Dedifferentiated amniotic fluid mesenchymal stem cell (primary cell): ENCODE data around the gene METTL1.
"Not testable (repeated sequence)": the region's sequence is repeated elsewhere in the genome, so short reads cannot be mapped to it uniquely, and the experiment has no call there.

Experiments
- DNase-seq: peaks from one replicate; pipeline ENCODE4 v3.0.0-alpha.2; 2016; ENCODE audit errors: extremely low spot score

METTL1 gene

DNA sequence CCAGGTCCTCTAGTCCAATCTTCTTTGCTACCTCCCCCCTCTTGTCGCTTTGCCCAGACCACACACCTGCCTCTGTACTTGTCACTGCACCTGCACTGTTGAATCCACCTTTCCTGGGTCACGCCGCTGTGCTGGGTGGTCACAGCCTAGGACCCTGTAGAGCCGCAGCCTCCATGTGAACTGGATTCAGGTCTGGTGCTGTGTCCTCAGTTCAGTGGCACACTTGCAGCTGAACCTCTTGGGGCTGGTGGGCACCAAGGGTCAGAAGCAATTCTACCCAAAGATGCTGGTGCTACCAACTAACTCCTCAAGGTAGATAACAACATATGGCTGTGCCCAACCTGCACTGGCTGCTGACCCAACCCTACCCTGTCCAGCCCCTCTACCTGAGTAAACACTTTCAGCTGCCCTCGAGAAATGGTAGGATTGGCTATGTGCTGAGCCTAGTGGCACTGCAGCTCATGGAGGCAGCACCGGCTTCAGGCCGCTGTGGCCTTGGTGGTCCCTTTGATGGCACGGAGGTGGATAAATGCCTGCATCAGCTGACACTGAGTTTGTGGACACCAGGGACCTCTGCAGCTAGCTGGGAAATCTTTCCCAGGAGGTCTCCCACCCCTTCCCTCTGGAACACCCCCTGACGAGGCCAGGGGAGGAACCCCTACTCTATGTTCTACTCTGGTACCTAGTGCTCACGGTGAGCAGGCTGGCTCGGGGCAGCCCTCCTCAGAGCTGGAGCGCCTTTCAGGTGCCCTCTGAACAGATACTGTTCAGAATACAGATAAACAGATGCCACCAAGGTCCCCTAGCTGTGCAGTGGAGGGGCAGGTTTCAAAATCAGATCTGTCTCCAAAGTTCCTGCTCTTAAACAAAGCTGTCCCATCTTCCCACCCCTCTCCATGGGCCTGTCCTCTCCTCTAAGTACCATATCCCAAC is 47.6 kb downstream of the METTL1 start:
- DNase-seq: no peak

- no peak for DNase-seq
These were observed 48.3 kb downstream of the METTL1 start for GRCh38 chr12:57723630-57723962.

GRCh38 chr12:57722716-57723629 is 48.9 kb downstream of the METTL1 start:
- no peak for DNase-seq

DNA sequence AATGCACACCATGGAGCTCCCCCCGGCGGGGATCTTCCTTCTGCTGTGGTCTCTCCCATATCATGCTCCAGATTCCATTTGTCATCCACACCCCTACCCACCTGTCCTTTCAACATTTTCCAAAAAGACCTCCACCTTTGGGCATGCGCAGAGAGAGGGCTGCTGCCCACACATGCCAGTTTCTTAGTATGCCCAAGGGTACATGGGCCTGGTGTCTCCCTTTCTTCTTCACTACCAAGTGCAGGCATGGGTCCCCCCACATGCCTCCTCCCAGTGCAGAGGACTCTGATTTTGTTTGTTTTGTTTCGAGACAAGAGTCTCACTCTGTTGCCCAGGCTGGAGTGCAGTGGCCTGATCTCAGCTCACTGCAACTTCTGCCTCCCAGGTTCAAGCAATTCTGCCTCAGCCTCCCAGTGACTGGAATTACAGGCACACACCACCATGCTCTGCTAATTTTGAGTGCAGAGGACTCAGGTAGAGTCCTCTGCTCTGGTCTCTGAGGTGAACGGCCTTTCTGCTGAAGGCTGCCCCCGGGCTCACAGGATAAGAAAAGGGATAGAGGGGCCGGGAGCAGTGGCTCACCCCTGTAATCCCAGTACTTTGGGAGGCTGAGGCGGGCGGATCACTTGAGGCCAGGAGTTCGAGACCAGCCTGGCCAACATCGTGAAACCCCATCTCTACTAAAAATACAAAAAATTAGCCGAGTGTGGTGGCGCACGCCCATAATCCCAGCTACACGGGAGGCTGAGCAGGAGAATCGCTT is 49.9 kb downstream of the METTL1 start:
- not testable (repeated sequence) for DNase-seq

DNA sequence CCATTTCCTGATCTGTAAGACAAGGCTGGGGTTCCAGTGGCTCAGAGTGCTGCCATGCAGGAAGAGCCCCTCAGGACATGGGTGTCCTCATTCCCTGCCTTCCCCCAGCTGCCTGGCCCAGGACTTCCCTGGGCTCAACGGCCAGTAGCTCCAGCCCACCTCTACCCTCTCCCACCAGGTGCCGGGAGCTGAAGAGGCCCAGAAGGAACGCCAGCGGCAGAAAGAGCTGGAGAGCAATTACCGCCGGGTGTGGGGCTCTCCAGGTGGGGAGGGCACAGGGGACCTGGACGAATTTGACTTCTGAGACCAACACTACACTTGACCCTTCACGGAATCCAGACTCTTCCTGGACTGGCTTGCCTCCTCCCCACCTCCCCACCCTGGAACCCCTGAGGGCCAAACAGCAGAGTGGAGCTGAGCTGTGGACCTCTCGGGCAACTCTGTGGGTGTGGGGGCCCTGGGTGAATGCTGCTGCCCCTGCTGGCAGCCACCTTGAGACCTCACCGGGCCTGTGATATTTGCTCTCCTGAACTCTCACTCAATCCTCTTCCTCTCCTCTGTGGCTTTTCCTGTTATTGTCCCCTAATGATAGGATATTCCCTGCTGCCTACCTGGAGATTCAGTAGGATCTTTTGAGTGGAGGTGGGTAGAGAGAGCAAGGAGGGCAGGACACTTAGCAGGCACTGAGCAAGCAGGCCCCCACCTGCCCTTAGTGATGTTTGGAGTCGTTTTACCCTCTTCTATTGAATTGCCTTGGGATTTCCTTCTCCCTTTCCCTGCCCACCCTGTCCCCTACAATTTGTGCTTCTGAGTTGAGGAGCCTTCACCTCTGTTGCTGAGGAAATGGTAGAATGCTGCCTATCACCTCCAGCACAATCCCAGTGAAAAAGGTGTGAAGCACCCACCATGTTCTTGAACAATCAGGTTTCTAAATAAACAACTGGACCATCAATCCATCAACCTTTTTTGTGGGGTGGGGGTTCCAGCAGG is 51.0 kb downstream of the METTL1 start:
- DNase-seq: no peak

- no peak for DNase-seq
These were observed 51.9 kb downstream of the METTL1 start for GRCh38 chr12:57719777-57720605.

GRCh38 chr12:57718641-57719528 is 53.0 kb downstream of the METTL1 start:
- no peak for DNase-seq
